ENCODE measurements around the gene CNIH3.
"Not testable (repeated sequence)": the region's sequence is repeated elsewhere in the genome, so short reads cannot be mapped to it uniquely, and the experiment has no call there.

The CNIH3 gene

DNA sequence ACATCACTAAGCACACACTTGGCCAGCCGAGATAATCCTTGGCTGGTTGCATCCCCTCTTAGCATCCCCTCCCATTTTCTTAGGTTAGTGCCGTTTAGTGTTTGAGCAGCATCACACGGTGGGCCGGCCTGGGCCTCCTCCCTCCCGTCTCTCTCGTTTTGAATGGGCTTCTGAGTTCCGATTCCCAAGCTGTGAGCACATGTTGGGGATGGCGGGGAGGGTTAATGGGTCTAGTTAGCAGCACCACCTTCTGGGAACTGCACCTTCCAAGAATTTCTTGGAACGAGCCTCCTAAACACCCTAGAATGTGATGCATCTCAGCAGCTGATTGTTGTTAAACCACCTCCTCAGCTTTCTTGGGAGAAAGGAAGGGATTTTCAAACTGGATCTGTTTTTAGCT lies 73.3 kb downstream of the CNIH3 start:
- DNase-seq (ENCODE audit: low spot score): no peak

DNA sequence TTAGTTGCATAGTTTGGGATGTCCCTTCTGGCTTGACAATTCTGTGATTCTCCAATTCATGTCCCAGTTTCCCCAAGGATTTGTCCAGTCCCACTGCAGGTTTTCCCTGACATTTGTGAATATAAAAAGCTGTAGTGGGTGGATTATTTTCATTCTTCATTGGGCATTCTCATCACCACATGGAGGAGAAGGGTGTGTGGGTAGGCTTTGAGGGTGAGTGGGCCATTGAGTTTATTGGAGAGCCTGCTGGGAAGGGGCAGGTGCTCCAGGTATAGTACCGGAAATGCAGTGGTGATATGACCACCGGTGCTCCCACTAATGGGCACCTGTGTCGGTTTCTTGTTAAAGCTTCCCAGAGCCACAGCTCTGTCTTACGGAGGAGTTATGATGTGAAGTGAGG lies 74.5 kb downstream of the CNIH3 start:
- no peak for DNase-seq (ENCODE audit: low spot score)

DNA sequence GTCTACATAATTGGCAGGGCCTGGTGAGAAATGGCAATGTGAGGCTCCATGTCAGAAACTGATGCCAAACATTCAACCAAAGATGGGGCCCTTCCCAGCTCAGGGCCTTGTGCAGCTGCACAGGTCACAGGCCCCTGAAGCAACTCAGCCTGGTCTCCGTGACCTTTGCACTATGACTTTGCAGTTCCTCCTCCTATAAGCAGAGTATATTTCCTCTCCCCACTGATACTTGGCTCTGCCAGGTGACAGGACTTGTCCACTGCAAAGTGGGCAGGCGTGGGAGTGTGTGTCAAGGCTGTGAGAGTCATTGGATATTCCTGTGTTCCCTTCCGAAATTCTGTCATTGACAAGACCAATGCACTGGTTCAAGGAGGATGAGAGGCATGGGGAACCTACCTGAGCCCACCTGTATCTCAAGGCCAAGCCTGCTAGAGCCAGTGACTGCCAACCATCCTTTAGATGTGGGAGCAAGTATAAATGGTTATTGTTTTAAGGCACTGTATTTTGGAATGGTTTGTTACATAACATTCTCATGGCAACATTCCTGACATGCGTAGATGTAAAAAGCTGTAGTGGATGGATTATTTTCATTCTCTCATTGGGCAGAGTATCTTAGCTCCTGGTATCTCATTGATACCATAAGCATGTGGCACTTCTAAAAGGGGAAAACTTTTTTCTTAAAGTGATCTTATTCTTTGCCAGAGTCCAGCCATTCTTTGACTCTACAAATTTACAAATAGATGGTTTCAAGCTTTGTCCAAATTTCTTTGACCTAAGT lies 75.2 kb downstream of the CNIH3 start:
- no peak for DNase-seq (ENCODE audit: low spot score)

GRCh38 chr1:224694969-224695368 lies 78.9 kb downstream of the CNIH3 start:
- DNase-seq (ENCODE audit: low spot score): no peak

- no peak for DNase-seq (ENCODE audit: low spot score)
These were observed 79.9 kb downstream of the CNIH3 start for GRCh38 chr1:224696021-224696420.

DNA sequence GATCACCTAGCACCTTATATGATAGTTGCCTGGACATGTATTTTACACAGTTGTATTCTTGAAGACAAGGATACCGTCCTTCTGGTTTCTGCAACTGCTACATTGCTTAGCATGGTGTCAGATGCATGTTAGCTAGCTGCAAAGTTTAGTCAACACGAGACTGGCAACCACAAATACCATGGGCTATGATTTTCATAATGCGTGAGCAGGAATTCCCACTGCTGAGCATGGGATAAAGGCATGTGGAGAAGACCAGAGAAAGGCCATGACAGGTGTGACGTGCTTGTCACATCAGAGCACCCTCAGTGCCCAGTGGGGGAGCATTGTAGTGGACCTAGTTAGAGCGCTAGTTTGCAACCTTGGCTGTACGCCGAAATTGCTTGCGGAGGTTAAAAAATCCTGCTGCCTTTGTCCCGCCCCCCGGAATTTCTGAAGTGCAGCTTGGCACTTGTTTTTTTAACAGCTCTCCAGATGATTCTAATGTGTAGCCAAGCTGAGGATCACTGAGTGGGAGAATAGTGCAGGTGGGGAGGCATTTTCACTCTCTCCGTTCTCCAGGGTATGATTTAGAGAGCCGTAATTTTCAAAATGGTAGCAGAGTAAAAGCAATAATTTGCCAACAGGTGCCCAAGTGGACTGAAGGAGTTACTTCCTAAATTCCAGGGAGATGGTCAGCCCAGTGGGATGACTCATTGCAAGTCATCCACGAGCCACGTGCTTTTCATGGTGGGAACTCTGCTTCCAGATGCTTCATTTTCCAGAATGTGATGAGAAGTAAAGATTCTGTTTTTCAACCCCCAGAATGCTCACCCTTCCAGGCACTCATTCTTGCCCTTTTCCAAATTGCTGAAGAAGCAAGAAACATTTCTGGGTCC lies 81.0 kb downstream of the CNIH3 start:
- DNase-seq (ENCODE audit: low spot score): no peak

DNA sequence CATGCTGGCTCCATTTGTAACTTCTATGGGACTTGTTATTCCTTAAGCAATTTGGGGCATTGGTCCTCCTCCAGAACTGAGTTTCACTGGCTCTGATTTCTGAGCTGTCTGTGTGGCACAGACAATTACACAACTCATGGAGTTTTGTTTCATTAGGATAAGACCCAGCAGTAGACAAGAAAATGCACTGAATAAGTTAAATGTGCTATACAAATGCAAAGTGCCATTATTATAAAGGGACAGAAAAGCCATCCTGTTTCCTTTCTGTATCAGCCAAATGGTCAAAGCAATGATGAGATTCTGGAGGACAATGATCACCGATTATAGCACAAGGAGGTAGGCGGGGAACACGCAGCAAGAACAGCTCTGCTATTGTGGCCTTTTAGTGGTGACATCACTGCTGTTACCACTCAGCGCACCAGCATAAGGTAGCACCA lies 81.9 kb downstream of the CNIH3 start:
- DNase-seq (ENCODE audit: low spot score): no peak

DNA sequence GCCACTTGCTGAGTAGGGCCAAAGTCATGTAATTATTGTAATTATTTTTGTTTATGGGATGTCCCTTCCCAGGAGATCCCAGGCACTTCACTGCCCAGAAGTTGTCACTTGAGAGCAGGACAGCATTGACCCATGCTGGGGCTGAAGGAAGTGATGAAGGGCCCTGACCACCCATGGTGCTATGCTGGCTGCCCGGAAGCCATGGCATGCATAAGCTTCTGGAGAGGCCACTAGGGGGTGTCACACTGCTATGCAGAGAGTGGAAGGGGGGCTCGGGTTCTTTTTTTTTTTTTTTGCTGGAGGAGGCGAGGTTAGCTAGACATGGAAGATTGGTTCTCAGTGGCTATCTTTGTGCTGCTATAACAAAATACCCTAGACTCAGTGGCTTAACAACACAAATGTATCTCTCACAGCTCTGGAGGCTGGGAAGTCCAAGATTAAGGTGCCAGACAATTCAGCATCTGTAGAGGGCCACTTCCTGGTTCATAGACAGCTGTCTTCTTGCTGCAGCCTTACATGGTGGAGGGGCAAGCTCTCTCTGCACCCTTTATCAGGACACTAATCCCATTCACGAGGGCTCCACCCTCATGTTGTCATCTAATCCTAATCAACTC lies 84.9 kb downstream of the CNIH3 start:
- DNase-seq (ENCODE audit: low spot score): no peak

DNA sequence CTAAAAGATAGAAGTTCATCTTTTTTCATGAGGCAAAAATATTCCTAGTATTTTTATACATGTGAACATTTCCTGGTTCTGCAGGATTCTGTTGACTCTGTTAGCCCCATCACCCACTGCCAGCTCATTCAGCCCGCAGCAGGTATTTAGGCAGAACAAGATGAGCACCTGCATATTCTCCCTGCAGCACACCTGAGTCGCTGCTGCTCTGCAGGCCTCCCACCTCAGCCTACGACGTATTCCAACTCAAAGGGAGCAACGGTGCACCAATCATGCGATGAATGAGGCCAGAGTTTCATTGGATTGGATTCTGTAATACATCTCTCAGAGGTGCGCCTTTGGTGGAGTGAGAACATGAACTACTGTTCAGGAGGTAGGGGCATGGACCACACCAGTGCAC lies 87.6 kb downstream of the CNIH3 start:
- no peak for DNase-seq (ENCODE audit: low spot score)

GRCh38 chr1:224704107-224704735 lies 88.1 kb downstream of the CNIH3 start:
- no peak for DNase-seq (ENCODE audit: low spot score)

DNA sequence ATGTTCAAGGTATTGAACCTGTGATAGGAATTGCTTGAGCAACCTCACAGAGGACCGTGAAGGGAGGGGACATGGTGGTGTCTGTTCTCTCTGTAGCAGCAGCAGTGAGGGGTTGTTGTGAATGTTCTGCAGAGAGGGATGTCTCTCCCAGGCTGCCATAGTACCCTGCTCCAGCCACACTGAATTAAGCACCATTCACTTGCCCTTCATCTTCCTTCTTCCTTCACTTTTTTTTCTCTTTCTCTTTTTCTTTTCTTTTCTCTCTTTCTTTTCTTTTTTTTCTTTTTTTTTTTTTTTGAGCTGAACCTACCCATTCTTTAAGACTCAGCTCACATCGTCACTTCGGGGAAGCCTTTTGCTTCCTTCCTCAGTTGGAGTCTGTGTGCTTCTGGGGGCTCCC lies 89.5 kb downstream of the CNIH3 start:
- DNase-seq (ENCODE audit: low spot score): no peak

GRCh38 chr1:224707843-224708725 lies 92.0 kb downstream of the CNIH3 start:
- DNase-seq (ENCODE audit: low spot score): no peak

- no peak for DNase-seq (ENCODE audit: low spot score)
These were observed 94.1 kb downstream of the CNIH3 start for GRCh38 chr1:224710196-224710595.

GRCh38 chr1:224711231-224711756 lies 95.2 kb downstream of the CNIH3 start:
- not testable (repeated sequence) for DNase-seq (ENCODE audit: low spot score)

DNA sequence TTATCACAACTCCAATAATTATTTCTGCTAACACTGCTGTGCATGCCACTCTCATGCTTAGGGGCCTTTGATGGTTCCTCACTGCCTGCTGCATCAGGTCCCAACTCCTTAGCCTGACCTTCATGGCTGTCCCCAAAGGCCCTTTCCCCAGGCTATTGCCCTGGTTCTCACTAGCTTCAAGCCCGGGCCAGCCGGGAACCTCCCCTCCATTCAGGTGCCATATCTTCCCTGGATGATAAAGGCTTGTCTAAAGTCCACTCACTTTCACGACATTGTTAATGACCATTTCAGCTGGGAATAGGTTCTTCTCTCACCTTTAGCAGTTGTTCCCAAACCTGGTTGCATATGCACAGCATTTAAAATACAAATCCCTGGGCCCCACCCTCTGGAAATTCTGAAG lies 95.8 kb downstream of the CNIH3 start:
- no peak for DNase-seq (ENCODE audit: low spot score)

- no peak for DNase-seq (ENCODE audit: low spot score)
These were observed 97.1 kb downstream of the CNIH3 start for GRCh38 chr1:224713228-224713627.

- DNase-seq (ENCODE audit: low spot score): no peak
These were observed 98.4 kb downstream of the CNIH3 start for GRCh38 chr1:224714553-224714952.

- no peak for DNase-seq (ENCODE audit: low spot score)
These were observed 102.4 kb downstream of the CNIH3 start for GRCh38 chr1:224718470-224719053.

- no peak for DNase-seq (ENCODE audit: low spot score)
These were observed 103.6 kb downstream of the CNIH3 start for GRCh38 chr1:224719716-224720115.

- DNase-seq (ENCODE audit: low spot score): no peak
These were observed 104.1 kb downstream of the CNIH3 start for GRCh38 chr1:224720216-224720615.

DNA sequence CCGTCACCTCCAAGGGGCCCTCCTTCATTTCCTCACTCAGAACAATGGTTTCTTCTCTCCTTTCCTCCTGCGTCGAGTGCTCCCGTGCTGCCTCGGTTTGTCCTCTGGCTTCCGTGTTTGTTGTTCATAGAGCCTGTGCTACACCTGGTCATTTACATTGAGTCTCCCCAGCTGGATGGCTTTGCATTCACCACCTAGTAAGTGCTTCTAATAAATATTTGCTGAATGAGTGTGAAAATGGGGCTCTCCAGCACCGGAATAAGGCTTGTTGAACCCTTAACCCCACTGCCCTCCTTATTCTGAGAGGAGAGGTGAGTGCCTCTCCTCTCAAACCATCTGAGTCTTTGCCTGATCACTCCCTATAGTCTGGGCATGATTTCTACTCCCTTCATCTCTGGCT lies 104.9 kb downstream of the CNIH3 start:
- DNase-seq (ENCODE audit: low spot score): no peak
